ENCODE measurements around the gene F2.
A peak's percentile ranks its signal among the peaks of the same experiment; 100 is the strongest.

F2 gene

DNA sequence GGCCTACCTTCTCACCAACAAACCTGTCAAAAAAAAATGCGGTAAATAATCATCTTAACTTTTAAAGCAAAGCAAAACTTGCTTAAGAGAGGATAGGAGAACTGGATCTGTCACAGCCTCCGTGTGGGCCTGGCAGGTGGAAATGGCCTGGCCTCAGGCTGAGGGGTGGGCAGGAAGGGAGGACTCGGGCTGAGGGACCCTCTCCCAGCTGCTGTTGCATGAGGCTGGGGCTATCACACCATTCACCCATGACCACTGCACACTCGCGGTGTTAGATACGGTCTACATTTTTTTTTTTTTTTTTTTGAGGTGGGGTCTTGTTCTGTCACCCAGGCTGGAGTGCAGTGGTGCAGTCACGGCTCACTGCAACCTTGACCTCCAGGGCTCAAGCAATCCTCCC is 43.1 kb upstream of the F2 start:
- WGBS (ENCODE audit: extremely low coverage, insufficient coverage, insufficient read length) = no CpG with 5 or more reads among the region's 7 CpGs
- H2BK12ac ChIP-seq (ENCODE audit: low read length) = peak overlapping the region; percentile 71

DNA sequence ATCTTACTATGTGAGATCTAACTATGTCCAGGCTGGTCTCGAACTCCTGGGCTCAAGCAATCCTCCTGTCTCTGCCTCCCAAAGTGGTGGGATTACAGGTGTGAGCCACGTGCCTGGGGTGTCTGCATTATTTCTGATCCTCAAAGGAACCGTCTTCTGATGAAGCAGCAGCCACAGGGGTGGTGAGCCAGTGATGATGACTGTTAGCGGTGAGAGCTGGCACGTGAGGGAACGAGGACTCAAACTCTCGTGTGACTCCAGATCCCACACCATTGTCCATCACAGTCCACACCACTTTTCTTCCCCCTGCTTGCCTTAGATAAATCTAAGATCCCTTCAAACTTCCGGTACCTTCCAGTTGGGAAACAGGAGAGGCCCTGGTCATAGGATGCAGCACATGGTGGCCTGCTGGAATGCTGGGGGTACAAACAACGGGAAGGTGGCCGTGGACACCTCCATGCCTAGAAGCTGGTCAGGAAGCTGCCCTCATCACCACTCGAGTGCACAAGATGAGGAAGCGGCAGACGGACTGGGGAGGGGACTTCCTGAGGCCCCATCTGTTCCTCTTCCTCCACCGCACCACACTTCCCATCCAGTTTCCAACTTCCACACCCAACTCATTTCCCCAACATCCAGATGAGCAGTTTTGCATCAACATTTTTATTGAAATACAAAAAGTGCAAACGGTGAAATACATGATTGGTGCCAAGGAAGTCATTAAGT is 42.4 kb upstream of the F2 start:
- no peak overlapping the region for H3K27ac ChIP-seq (ENCODE audit: low read depth, low read length)
- H4K91ac ChIP-seq (ENCODE audit: low read depth, low read length) = no peak overlapping the region
- no peak overlapping the region for H2BK5ac ChIP-seq (ENCODE audit: low read depth, low read length, poor library complexity)
- no peak overlapping the region for H2BK12ac ChIP-seq (ENCODE audit: low read length)
- H2BK120ac ChIP-seq (ENCODE audit: insufficient read depth, low read length, poor library complexity) = no peak overlapping the region
- H3K9ac ChIP-seq (ENCODE audit: low read length) = no peak overlapping the region
- H3K79me1 ChIP-seq (ENCODE audit: low read length) = peaks cover 11% of the 10 kb centered on the region
- no peaks in the 10 kb centered on the region for H3K27me3 ChIP-seq (ENCODE audit: insufficient read depth, low read length)
- peak overlapping the region; percentile 9 for H4K8ac ChIP-seq (ENCODE audit: low read depth, low read length)
- no peak overlapping the region for H3K14ac ChIP-seq (ENCODE audit: low read length)
- H3K79me2 ChIP-seq (ENCODE audit: control insufficient read depth, insufficient read depth, low read length, poor library complexity) = no peaks in the 10 kb centered on the region
- H3K4ac ChIP-seq (ENCODE audit: low read depth, low read length) = no peak overlapping the region
- H2AK5ac ChIP-seq (ENCODE audit: low read length) = peak overlapping the region; percentile 30
- no peak for DNase-seq
- WGBS (ENCODE audit: extremely low coverage, insufficient coverage, insufficient read length) = no CpG with 5 or more reads among the region's 15 CpGs
- peaks cover 63 to 67% of the 10 kb centered on the region in 2 experiments for H3K36me3 ChIP-seq (ENCODE audit: control insufficient read depth in 1 of 2, insufficient read depth in 2 of 2, low read length in 2 of 2)
- no peak overlapping the region for H4K12ac ChIP-seq (ENCODE audit: low read depth, low read length)
- no peaks in the 10 kb centered on the region for H3K9me3 ChIP-seq (ENCODE audit: insufficient read depth, low read depth, low read length)
- H3K4me3 ChIP-seq (ENCODE audit: low read depth, low read length) = no peak overlapping the region
- H3K23ac ChIP-seq (ENCODE audit: low read length) = no peak overlapping the region
- no peak overlapping the region for H2AFZ ChIP-seq (ENCODE audit: insufficient read depth, low read length, poor library complexity)
- H3K4me1 ChIP-seq (ENCODE audit: control insufficient read depth in 1 of 2, insufficient read depth in 2 of 2, low read length in 2 of 2) = peaks cover 17 to 20% of the 10 kb centered on the region in 2 experiments
- no peak overlapping the region for H3K18ac ChIP-seq (ENCODE audit: low read length)
- H3K4me2 ChIP-seq (ENCODE audit: low read length) = no peak overlapping the region

More for the DNA sequence above, 43.1 kb upstream of the F2 start:
- DNase-seq = no peak
- Histone ChIP-seq H3K79me1 (ENCODE audit: low read length) (peaks cover 11% of the 10 kb centered on the region), H2BK5ac (ENCODE audit: low read depth, low read length, poor library complexity) (peak overlapping the region; percentile 64), H3K9ac (ENCODE audit: low read length) (no peak overlapping the region), H3K4ac (ENCODE audit: low read depth, low read length) (no peak overlapping the region), H3K27me3 (ENCODE audit: insufficient read depth, low read length) (no peaks in the 10 kb centered on the region), H3K9me3 (ENCODE audit: insufficient read depth, low read depth, low read length) (no peaks in the 10 kb centered on the region), H4K12ac (ENCODE audit: low read depth, low read length) (peak overlapping the region; percentile 66), H3K27ac (ENCODE audit: low read depth, low read length) (peak overlapping the region; percentile 79), H3K79me2 (ENCODE audit: control insufficient read depth, insufficient read depth, low read length, poor library complexity) (no peaks in the 10 kb centered on the region), H3K4me1 (ENCODE audit: control insufficient read depth in 1 of 2, insufficient read depth in 2 of 2, low read length in 2 of 2) (peaks cover 17 to 20% of the 10 kb centered on the region in 2 experiments), H3K23ac (ENCODE audit: low read length) (no peak overlapping the region), H3K14ac (ENCODE audit: low read length) (peak overlapping the region; percentile 62), H3K4me2 (ENCODE audit: low read length) (no peak overlapping the region), H4K8ac (ENCODE audit: low read depth, low read length) (peak overlapping the region; percentile 27), H3K4me3 (ENCODE audit: low read depth, low read length) (no peak overlapping the region), H2AFZ (ENCODE audit: insufficient read depth, low read length, poor library complexity) (peak overlapping the region; percentile 52), H4K91ac (ENCODE audit: low read depth, low read length) (peak overlapping the region; percentile 86), H2AK5ac (ENCODE audit: low read length) (peak overlapping the region; percentile 87), H3K18ac (ENCODE audit: low read length) (peak overlapping the region; percentile 55), H3K36me3 (ENCODE audit: control insufficient read depth in 1 of 2, insufficient read depth in 2 of 2, low read length in 2 of 2) (peaks cover 58 to 66% of the 10 kb centered on the region in 2 experiments), H2BK120ac (ENCODE audit: insufficient read depth, low read length, poor library complexity) (peak overlapping the region; percentile 63)

DNA sequence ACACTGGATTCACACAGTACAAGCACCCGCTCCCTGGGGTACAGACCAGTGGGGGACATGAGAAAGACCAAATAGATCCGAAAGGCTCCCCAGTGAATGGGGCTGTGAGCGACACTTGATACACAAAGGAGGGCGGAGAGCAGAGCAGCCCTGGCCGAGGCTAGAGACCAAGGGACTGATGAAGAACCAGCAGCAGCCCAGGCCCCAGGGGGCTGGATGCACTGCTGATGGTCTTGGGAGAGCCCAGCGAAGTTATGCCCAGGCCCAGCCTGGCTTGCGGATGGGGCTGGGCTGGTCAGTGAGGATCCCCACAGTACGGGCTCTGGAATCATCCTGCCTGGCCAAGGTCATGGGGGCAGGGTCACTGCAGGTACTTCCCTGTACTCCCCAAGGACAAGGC is 41.8 kb upstream of the F2 start:
- Histone ChIP-seq H2BK120ac (ENCODE audit: insufficient read depth, low read length, poor library complexity) (no peak overlapping the region), H2BK5ac (ENCODE audit: low read depth, low read length, poor library complexity) (no peak overlapping the region), H3K9ac (ENCODE audit: low read length) (no peak overlapping the region), H3K9me3 (ENCODE audit: insufficient read depth, low read depth, low read length) (no peaks in the 10 kb centered on the region), H3K36me3 (ENCODE audit: control insufficient read depth in 1 of 2, insufficient read depth in 2 of 2, low read length in 2 of 2) (peaks cover 65 to 67% of the 10 kb centered on the region in 2 experiments), H4K8ac (ENCODE audit: low read depth, low read length) (no peak overlapping the region), H3K23ac (ENCODE audit: low read length) (no peak overlapping the region), H3K14ac (ENCODE audit: low read length) (no peak overlapping the region), H4K12ac (ENCODE audit: low read depth, low read length) (no peak overlapping the region), H3K4ac (ENCODE audit: low read depth, low read length) (no peak overlapping the region), H2AK5ac (ENCODE audit: low read length) (no peak overlapping the region), H3K4me2 (ENCODE audit: low read length) (no peak overlapping the region), H3K27ac (ENCODE audit: low read depth, low read length) (no peak overlapping the region), H3K18ac (ENCODE audit: low read length) (no peak overlapping the region), H3K27me3 (ENCODE audit: insufficient read depth, low read length) (no peaks in the 10 kb centered on the region), H3K79me2 (ENCODE audit: control insufficient read depth, insufficient read depth, low read length, poor library complexity) (no peaks in the 10 kb centered on the region), H3K4me3 (ENCODE audit: low read depth, low read length) (no peak overlapping the region), H3K79me1 (ENCODE audit: low read length) (peaks cover 11% of the 10 kb centered on the region), H3K4me1 (ENCODE audit: control insufficient read depth in 1 of 2, insufficient read depth in 2 of 2, low read length in 2 of 2) (peaks cover 17 to 20% of the 10 kb centered on the region in 2 experiments), H4K91ac (ENCODE audit: low read depth, low read length) (no peak overlapping the region), H2BK12ac (ENCODE audit: low read length) (no peak overlapping the region), H2AFZ (ENCODE audit: insufficient read depth, low read length, poor library complexity) (no peak overlapping the region)
- DNase-seq = no peak
- no CpG with 5 or more reads among the region's 8 CpGs for WGBS (ENCODE audit: extremely low coverage, insufficient coverage, insufficient read length)

DNA sequence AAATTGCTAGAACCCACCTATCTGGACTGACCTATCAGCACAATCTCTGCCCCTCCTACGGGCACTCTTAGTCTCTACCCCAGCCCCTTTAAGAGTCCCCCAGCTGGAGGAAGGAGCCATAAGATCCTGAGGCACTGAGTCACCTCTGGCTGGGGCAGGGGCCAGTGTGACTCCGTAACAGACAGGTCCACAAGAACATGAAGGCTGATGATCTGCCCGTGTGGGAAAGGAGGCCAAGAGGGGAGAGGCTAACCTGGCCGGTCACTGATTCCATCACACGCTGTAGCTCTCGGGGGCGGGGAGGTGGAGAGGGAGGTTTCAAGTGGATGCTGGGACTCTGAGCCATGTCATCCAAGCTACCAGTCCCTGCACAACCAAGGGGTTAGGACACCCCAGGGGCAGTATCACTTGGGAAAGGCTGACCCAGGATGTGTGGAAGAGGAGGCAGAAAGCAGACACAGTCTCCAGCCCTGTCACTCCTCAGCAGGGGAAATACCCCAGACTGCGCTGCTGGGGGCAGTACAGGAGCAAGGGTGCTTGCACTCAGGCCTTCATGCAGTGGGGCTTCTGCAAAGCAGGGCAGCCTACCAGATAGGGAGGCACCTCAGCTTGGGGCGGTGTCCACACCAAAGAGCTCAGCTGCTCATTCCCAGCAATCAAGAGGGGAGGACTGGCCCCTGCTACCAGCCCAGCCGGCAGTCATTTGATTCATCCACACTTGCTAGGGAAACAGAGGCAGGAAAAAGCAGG is 40.8 kb upstream of the F2 start:
- no peak overlapping the region for H3K4me3 ChIP-seq (ENCODE audit: low read depth, low read length)
- H2BK12ac ChIP-seq (ENCODE audit: low read length) = no peak overlapping the region
- no peak overlapping the region for H4K12ac ChIP-seq (ENCODE audit: low read depth, low read length)
- H3K27ac ChIP-seq (ENCODE audit: low read depth, low read length) = no peak overlapping the region
- peaks cover 57 to 59% of the 10 kb centered on the region in 2 experiments for H3K36me3 ChIP-seq (ENCODE audit: control insufficient read depth in 1 of 2, insufficient read depth in 2 of 2, low read length in 2 of 2)
- no peak for DNase-seq
- H3K79me1 ChIP-seq (ENCODE audit: low read length) = peaks cover 11% of the 10 kb centered on the region
- no peak overlapping the region for H2AFZ ChIP-seq (ENCODE audit: insufficient read depth, low read length, poor library complexity)
- H2BK5ac ChIP-seq (ENCODE audit: low read depth, low read length, poor library complexity) = no peak overlapping the region
- no CpG with 5 or more reads among the region's 10 CpGs for WGBS (ENCODE audit: extremely low coverage, insufficient coverage, insufficient read length)
- H4K8ac ChIP-seq (ENCODE audit: low read depth, low read length) = no peak overlapping the region
- H3K4ac ChIP-seq (ENCODE audit: low read depth, low read length) = no peak overlapping the region
- H3K4me1 ChIP-seq (ENCODE audit: control insufficient read depth in 1 of 2, insufficient read depth in 2 of 2, low read length in 2 of 2) = peaks cover 17 to 20% of the 10 kb centered on the region in 2 experiments
- no peak overlapping the region for H3K23ac ChIP-seq (ENCODE audit: low read length)
- no peak overlapping the region for H2BK120ac ChIP-seq (ENCODE audit: insufficient read depth, low read length, poor library complexity)
- no peak overlapping the region for H3K9ac ChIP-seq (ENCODE audit: low read length)
- no peak overlapping the region for H3K4me2 ChIP-seq (ENCODE audit: low read length)
- H4K91ac ChIP-seq (ENCODE audit: low read depth, low read length) = no peak overlapping the region
- H3K9me3 ChIP-seq (ENCODE audit: insufficient read depth, low read depth, low read length) = no peaks in the 10 kb centered on the region
- H3K27me3 ChIP-seq (ENCODE audit: insufficient read depth, low read length) = no peaks in the 10 kb centered on the region
- H2AK5ac ChIP-seq (ENCODE audit: low read length) = no peak overlapping the region
- H3K14ac ChIP-seq (ENCODE audit: low read length) = no peak overlapping the region
- H3K79me2 ChIP-seq (ENCODE audit: control insufficient read depth, insufficient read depth, low read length, poor library complexity) = no peaks in the 10 kb centered on the region
- no peak overlapping the region for H3K18ac ChIP-seq (ENCODE audit: low read length)
